ENCODE measurements around the gene TMC1. TPM values are rescaled to one million over a fixed set of nuclear protein-coding genes. Genes with fewer than 3 reads are reported as not detected.

TMC1 gene
- total and polyA plus RNA-seq, 2 of the 13 experiments (the other 11 are each of a cell fraction or from before 2014, with no cell fraction given): 0.02 to 0.03 TPM

DNA sequence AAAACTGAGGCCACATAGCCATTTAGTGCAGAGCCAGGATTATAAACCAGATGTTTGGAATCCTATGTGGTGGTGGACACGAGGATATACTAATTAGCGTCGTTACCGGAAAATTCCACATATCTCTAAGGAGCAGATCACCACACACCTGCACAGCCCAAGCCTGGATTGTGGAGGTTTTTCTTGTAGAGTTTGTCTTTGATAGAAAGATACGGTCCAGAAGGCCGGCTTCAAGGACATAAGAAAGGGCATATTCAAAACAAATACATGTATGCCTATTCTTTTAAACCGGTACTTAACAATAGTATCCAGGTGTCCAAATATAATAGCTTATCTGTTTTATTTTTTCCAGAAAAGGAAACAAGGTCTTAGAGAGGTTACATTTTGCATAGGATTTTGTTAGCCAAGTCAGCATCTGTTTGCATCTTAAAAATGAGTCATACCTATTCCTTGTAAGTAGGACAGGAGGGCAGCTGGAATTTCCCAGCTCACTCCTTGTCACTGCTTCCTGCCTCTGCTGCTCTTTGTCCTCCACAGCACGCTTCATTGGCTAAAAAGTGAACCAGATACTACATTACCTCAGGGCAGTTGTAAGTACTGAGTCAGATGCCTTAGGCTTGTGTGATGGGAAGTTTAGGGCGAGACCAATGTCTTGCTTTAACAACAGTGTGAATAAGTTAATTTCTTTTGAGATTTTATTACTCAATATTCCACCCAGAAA, 3.6 kb downstream of the TMC1 start:
- FAIRE-seq (no peak), DNase-seq (ENCODE audit: low spot score) (no peak), ATAC-seq (no peak)
- Histone ChIP-seq H3K9ac (ENCODE audit: insufficient read depth, low read depth, low read length) (no peak overlapping the region), H3K27me3 (ENCODE audit: control insufficient read depth in 1 of 2, insufficient read depth in 2 of 2, low read length in 2 of 2) (no peaks in the 10 kb centered on the region), H3K4me1 (ENCODE audit: insufficient read depth, low read length) (peaks cover 13% of the 10 kb centered on the region), H2AFZ (ENCODE audit: low read length) (no peak overlapping the region), H3K36me3 (replicated peaks in 1 of 2; ENCODE audit: control insufficient read depth in 1 of 2, insufficient read depth in 2 of 2, low read length in 2 of 2) (no peaks in the 10 kb centered on the region), H3K9me3 (ENCODE audit: low read length) (no peaks in the 10 kb centered on the region), H3K4me3 (replicated peaks in 1 of 3; ENCODE audit: insufficient read depth in 1 of 3, low read depth in 2 of 3, low read length in 3 of 3) (no peak overlapping the region), H3K79me2 (ENCODE audit: insufficient read depth, low read length) (no peaks in the 10 kb centered on the region), H4K20me1 (ENCODE audit: insufficient read depth, low read length) (no peaks in the 10 kb centered on the region), H3K4me2 (ENCODE audit: low read depth, low read length) (no peak overlapping the region), H3K27ac (ENCODE audit: extremely low read length, insufficient read depth, low read length) (no peak overlapping the region)
- intact Hi-C loops (cut with micrococcal nuclease; ENCODE audit: unreplicated experiment): no loop called here
- TF ChIP-seq MTF2 (CRISPR knock-in tag; IDR thresholded peaks at IDR 0.05; ENCODE audit: borderline replicate concordance): no peak
- TF ChIP-seq HNF4G (IDR thresholded peaks at IDR 0.05; ENCODE audit: borderline replicate concordance, low read depth, low read length): no peak
- no peak for TF ChIP-seq HNF4G (CRISPR knock-in tag; IDR thresholded peaks at IDR 0.05; ENCODE audit: borderline replicate concordance, low read depth)
- no peak for TF ChIP-seq NFYB (CRISPR knock-in tag; IDR thresholded peaks at IDR 0.05)
- no peak for TF ChIP-seq ZNF317 (CRISPR knock-in tag; IDR thresholded peaks at IDR 0.05)
- TF ChIP-seq ZNF414 (CRISPR knock-in tag; IDR thresholded peaks at IDR 0.05): no peak
- no peak for TF ChIP-seq ZNF263 (CRISPR knock-in tag; IDR thresholded peaks at IDR 0.05)
- no peak for TF ChIP-seq ZNF781 (CRISPR knock-in tag; IDR thresholded peaks at IDR 0.05; ENCODE audit: borderline replicate concordance, not compliant biosample characterization)
- TF ChIP-seq LCORL (IDR thresholded peaks at IDR 0.05): no peak
- no peak for TF ChIP-seq LCORL (CRISPR knock-in tag; IDR thresholded peaks at IDR 0.05)
- TF ChIP-seq GABPB1 (CRISPR knock-in tag; IDR thresholded peaks at IDR 0.05): no peak
- TF ChIP-seq ZNF296 (CRISPR knock-in tag; conservative IDR thresholded peaks at IDR 0.05): no peak
- no peak for TF ChIP-seq ZNF790 (CRISPR knock-in tag; IDR thresholded peaks at IDR 0.05; ENCODE audit: borderline replicate concordance)
- no peak for TF ChIP-seq RFX3 (CRISPR knock-in tag; IDR thresholded peaks at IDR 0.05)
- no peak for TF ChIP-seq ZFP36L2 (CRISPR knock-in tag; IDR thresholded peaks at IDR 0.05)
- TF ChIP-seq, protein P1, sequence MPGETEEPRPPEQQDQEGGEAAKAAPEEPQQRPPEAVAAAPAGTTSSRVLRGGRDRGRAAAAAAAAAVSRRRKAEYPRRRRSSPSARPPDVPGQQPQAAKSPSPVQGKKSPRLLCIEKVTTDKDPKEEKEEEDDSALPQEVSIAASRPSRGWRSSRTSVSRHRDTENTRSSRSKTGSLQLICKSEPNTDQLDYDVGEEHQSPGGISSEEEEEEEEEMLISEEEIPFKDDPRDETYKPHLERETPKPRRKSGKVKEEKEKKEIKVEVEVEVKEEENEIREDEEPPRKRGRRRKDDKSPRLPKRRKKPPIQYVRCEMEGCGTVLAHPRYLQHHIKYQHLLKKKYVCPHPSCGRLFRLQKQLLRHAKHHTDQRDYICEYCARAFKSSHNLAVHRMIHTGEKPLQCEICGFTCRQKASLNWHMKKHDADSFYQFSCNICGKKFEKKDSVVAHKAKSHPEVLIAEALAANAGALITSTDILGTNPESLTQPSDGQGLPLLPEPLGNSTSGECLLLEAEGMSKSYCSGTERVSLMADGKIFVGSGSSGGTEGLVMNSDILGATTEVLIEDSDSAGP (CRISPR knock-in tag; IDR thresholded peaks at IDR 0.05; ENCODE audit: borderline replicate concordance): no peak
- TF ChIP-seq ZNF329 (CRISPR knock-in tag; IDR thresholded peaks at IDR 0.05; ENCODE audit: low read depth): no peak
- TF ChIP-seq ZIK1 (CRISPR knock-in tag; IDR thresholded peaks at IDR 0.05; ENCODE audit: borderline replicate concordance, low read depth): no peak
- TF ChIP-seq HNRNPK (IDR thresholded peaks at IDR 0.05; ENCODE audit: low read depth, low read length, poor library complexity, severe bottlenecking): no peak
- no peak for TF ChIP-seq SAP130 (CRISPR knock-in tag; IDR thresholded peaks at IDR 0.05; ENCODE audit: low read depth)
- no peak for TF ChIP-seq ZSCAN9 (CRISPR knock-in tag; IDR thresholded peaks at IDR 0.05; ENCODE audit: borderline replicate concordance)
- no peak for TF ChIP-seq GTF2F1 (IDR thresholded peaks at IDR 0.05; ENCODE audit: low read length)
- POLR2A ChIA-PET: no interaction called here
- 62% methylated on average over 9 of the region's 9 CpGs for WGBS (ENCODE audit: low lambda C conversion rate)
- in situ Hi-C loops (cut with HindIII; ENCODE audit: extremely low pct_ligation_motif_present, low pct_unique_long_range_greater_than_20kb): no loop called here
- no TSS peak for BruUV-seq (replicated peaks)
- CTCF ChIA-PET (ENCODE audit: low intra/inter-chr PET ratio, low total read pairs): no interaction called here

All from HepG2 (cell line).